GM12801 (cell line): Measurements from ENCODE around the gene UNC13C.

ENCODE experiments used
- CTCF ChIP-seq: IDR thresholded peaks from one replicate; pipeline ENCODE4 v1.5.1; 2011; ENCODE audit warnings: control low read depth; ENCODE audit not compliant: insufficient read length; ENCODE audit errors: extremely low read depth

The UNC13C gene

DNA sequence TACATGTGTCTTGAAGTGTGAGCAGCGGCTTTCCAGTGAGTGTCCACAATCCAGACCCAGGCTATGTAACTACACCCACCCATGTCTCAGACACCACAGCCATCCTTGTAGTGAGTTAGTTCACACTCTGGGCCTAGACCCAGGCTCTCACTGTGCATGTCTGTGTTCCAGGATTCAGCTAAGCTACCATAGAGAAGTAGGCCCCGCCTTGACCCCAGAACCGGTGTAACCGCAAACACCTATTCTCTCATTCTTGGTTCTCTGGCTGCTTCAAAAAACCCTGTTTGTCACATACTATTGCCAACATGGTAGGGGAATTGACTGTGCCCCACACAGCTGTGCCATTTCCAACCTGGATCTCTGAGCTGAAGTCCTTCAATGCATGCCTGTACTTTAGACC is 657.9 kb downstream of the UNC13C start:
- no peak for TF ChIP-seq CTCF

DNA sequence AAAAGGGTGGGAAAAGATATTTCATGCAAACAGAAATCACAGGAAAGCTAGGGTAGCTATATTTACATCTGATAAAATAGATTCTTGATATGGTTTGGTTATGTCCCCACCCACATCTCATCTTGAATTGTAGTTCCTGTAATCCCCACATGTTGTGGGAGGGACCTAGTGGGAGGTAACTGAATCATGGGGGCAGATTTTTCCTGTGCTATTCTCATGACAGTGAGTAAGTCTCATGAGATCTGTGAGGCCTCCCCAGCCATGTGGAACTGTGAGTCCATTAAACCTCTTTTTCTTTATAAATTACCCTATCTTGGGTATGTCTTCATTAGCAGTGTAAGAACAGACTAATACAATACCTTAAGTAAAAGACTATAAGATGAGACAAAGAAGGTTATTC is 660.4 kb downstream of the UNC13C start:
- TF ChIP-seq CTCF, result no peak

GRCh38 chr15:54640873-54641272 is 662.6 kb downstream of the UNC13C start:
- TF ChIP-seq CTCF, result no peak

GRCh38 chr15:54644796-54645195 is 666.6 kb downstream of the UNC13C start:
- no peak for TF ChIP-seq CTCF

GRCh38 chr15:54659646-54660045 is 681.4 kb downstream of the UNC13C start:
- TF ChIP-seq CTCF, result no peak

GRCh38 chr15:54660356-54660755 is 682.1 kb downstream of the UNC13C start:
- no peak for TF ChIP-seq CTCF

- TF ChIP-seq CTCF, result no peak
Measured at GRCh38 chr15:54675241-54675640, 697.0 kb downstream of the UNC13C start.

- no peak for TF ChIP-seq CTCF
Measured at GRCh38 chr15:54681584-54681983, 703.3 kb downstream of the UNC13C start.
